H9 (cell line): Measurements from ENCODE around the gene EPHA8. TPM values are rescaled to one million over a fixed set of nuclear protein-coding genes. Genes with fewer than 3 reads are reported as not detected.
A peak's percentile ranks its signal among the peaks of the same experiment; 100 is the strongest.

Experiments
- DNase-seq: peaks from one replicate; pipeline ENCODE4 v3.0.0-alpha.2; 2017
- H2AFZ ChIP-seq: one replicate; pipeline ENCODE4 v1.6.1; 2013; ENCODE audit warnings: mild to moderate bottlenecking, low read length, control low read depth, moderate library complexity
- H2AK5ac ChIP-seq: 2 replicates; pipeline ENCODE4 v1.6.1; 2013; ENCODE audit warnings: low read length, control low read depth, mixed read lengths; ENCODE audit not compliant: insufficient read length
- H2BK120ac ChIP-seq: one replicate; pipeline ENCODE4 v1.6.1; 2013; ENCODE audit warnings: low read depth, mild to moderate bottlenecking, low read length, control low read depth, inconsistent platforms; ENCODE audit not compliant: poor library complexity, severe bottlenecking
- H2BK12ac ChIP-seq: 2 replicates; pipeline ENCODE4 v1.6.1; 2013; ENCODE audit warnings: low read length, control low read depth, mixed read lengths, low read depth; ENCODE audit not compliant: insufficient read length
- H2BK15ac ChIP-seq: 2 replicates; pipeline ENCODE4 v1.6.1; 2013; ENCODE audit warnings: low read depth, low read length, control low read depth
- H2BK20ac ChIP-seq: one replicate; pipeline ENCODE4 v1.6.1; 2013; ENCODE audit warnings: low read depth, mild to moderate bottlenecking, low read length, control low read depth, inconsistent platforms; ENCODE audit not compliant: poor library complexity, severe bottlenecking
- H2BK5ac ChIP-seq: 2 replicates; pipeline ENCODE4 v1.6.1; 2013; ENCODE audit warnings: low read length, control low read depth, mixed read lengths; ENCODE audit not compliant: insufficient read length
- H3K14ac ChIP-seq: 2 replicates; pipeline ENCODE4 v1.6.1; 2013; ENCODE audit warnings: low read length, control low read depth; ENCODE audit not compliant: insufficient read depth
- H3K18ac ChIP-seq: 2 replicates; pipeline ENCODE4 v1.6.1; 2013; ENCODE audit warnings: low read depth, mild to moderate bottlenecking, mixed read lengths, low read length, control low read depth; ENCODE audit not compliant: insufficient read length
- H3K23ac ChIP-seq: 2 replicates; pipeline ENCODE4 v1.6.1; 2013; ENCODE audit warnings: low read length, control low read depth, mixed read lengths, low read depth; ENCODE audit not compliant: insufficient read length
- H3K23me2 ChIP-seq: 2 replicates; pipeline ENCODE4 v1.6.1; 2013; ENCODE audit warnings: low read depth, mild to moderate bottlenecking, mixed read lengths, low read length, control low read depth; ENCODE audit not compliant: insufficient read length, poor library complexity, severe bottlenecking
- H3K27ac ChIP-seq: 2 replicates; pipeline ENCODE4 v1.5.1; 2013; ENCODE audit warnings: low read length, control low read depth, mixed read lengths, low read depth; ENCODE audit not compliant: insufficient read length
- H3K27me3 ChIP-seq: 2 replicates; pipeline ENCODE4 v1.6.1; 2013; ENCODE audit warnings: low read length, control low read depth, inconsistent platforms; ENCODE audit not compliant: insufficient read depth
- H3K4ac ChIP-seq: 2 replicates; pipeline ENCODE4 v1.6.1; 2013; ENCODE audit warnings: low read depth, mild to moderate bottlenecking, control low read depth, inconsistent platforms, low read length, moderate library complexity
- H3K4me1 ChIP-seq: 2 replicates; pipeline ENCODE4 v1.6.1; 2013; ENCODE audit warnings: low read length, control low read depth, inconsistent platforms; ENCODE audit not compliant: insufficient read depth
- H3K4me2 ChIP-seq: 2 replicates; pipeline ENCODE4 v1.6.1; 2013; ENCODE audit warnings: low read length, control low read depth, mixed read lengths; ENCODE audit not compliant: insufficient read length, insufficient read depth
- H3K56ac ChIP-seq: 2 replicates; pipeline ENCODE4 v1.6.1; 2013; ENCODE audit warnings: low read depth, mild to moderate bottlenecking, mixed read lengths, low read length, control low read depth; ENCODE audit not compliant: insufficient read length
- H3K79me1 ChIP-seq: 2 replicates; pipeline ENCODE4 v1.6.1; 2013; ENCODE audit warnings: low read depth, mild to moderate bottlenecking, moderate library complexity, low read length, control low read depth, inconsistent platforms; ENCODE audit not compliant: insufficient read depth, poor library complexity, severe bottlenecking
- H3K79me2 ChIP-seq: 2 replicates; pipeline ENCODE4 v1.6.1; 2013; ENCODE audit warnings: low read length, control low read depth, inconsistent platforms; ENCODE audit not compliant: insufficient read depth
- H3K9ac ChIP-seq: 2 replicates; pipeline ENCODE4 v1.6.1; 2013; ENCODE audit warnings: low read length, control low read depth, mixed read lengths; ENCODE audit not compliant: insufficient read length; ENCODE audit errors: extremely low read depth
- H3K9me3 ChIP-seq: one replicate; pipeline ENCODE4 v1.6.1; 2013; ENCODE audit warnings: low read depth, low read length, inconsistent platforms; ENCODE audit not compliant: control insufficient read depth
- H3T11ph ChIP-seq: one replicate; pipeline ENCODE4 v1.6.1; 2013; ENCODE audit warnings: mild to moderate bottlenecking, low read length, control low read depth, inconsistent platforms
- H4K20me1 ChIP-seq: one replicate; pipeline ENCODE4 v1.6.1; 2013; ENCODE audit not compliant: control insufficient read depth, insufficient read length, insufficient read depth
- H4K5ac ChIP-seq: 2 replicates; pipeline ENCODE4 v1.6.1; 2013; ENCODE audit warnings: low read depth, mild to moderate bottlenecking, mixed read lengths, low read length, control low read depth; ENCODE audit not compliant: insufficient read length
- H4K8ac ChIP-seq: replicated peaks from 2 replicates; pipeline ENCODE4 v1.6.1; 2013; ENCODE audit warnings: low read length, control low read depth, mixed read lengths, low read depth; ENCODE audit not compliant: insufficient read length
- H4K91ac ChIP-seq: 2 replicates; pipeline ENCODE4 v1.6.1; 2013; ENCODE audit warnings: low read depth, mild to moderate bottlenecking, moderate library complexity, mixed read lengths, low read length, control low read depth; ENCODE audit not compliant: insufficient read length
- H3K27ac Mint-ChIP-seq, 3 experiments: 2 replicates in 2 of 3; 3 replicates in 1 of 3; pipeline ENCODE4 v1.8.0; 2020 to 2021; ENCODE audit warnings: mixed read lengths in 3 of 3, mild to moderate bottlenecking in 1 of 3, moderate library complexity in 1 of 3
- H3K27me3 Mint-ChIP-seq: 2 replicates; pipeline ENCODE4 v1.8.0; 2021; ENCODE audit warnings: low read depth, mild to moderate bottlenecking, moderate library complexity, mixed read lengths
- H3K36me3 Mint-ChIP-seq, 3 experiments: 2 replicates in 2 of 3; 3 replicates in 1 of 3; pipeline ENCODE4 v1.8.0; 2020 to 2021; ENCODE audit warnings: low read depth in 3 of 3, mixed read lengths in 3 of 3; ENCODE audit not compliant: insufficient read depth in 1 of 3
- H3K4me1 Mint-ChIP-seq, 2 experiments: 2 replicates each; pipeline ENCODE4 v1.8.0; 2020; ENCODE audit warnings: mixed read lengths in 2 of 2
- H3K4me3 Mint-ChIP-seq, 2 experiments: 2 replicates in 1 of 2; 3 replicates in 1 of 2; pipeline ENCODE4 v1.8.0; 2020 to 2021; ENCODE audit warnings: mild to moderate bottlenecking in 2 of 2, mixed read lengths in 2 of 2, moderate library complexity in 1 of 2
- H3K9me3 Mint-ChIP-seq, 2 experiments: 2 replicates in 1 of 2; 3 replicates in 1 of 2; pipeline ENCODE4 v1.8.0; 2020; ENCODE audit warnings: mild to moderate bottlenecking in 2 of 2, mixed read lengths in 2 of 2, moderate library complexity in 1 of 2
- CTCF ChIP-seq: fragments of 200-600 bp; sonication (generic); conservative IDR thresholded peaks from 3 replicates; pipeline ENCODE4 v1.8.0; 2021; ENCODE audit warnings: antibody characterized with exemption, mild to moderate bottlenecking
- WGBS: extraction: QIAGEN DNeasy Blood & Tissue Kit; methylation state at CpG from one replicate; pipeline ENCODE4 v1.1.7; 2013; ENCODE audit warnings: missing lambda C conversion rate, low lambda C conversion rate, mixed read lengths; ENCODE audit not compliant: insufficient read length; ENCODE audit errors: extremely low coverage; 5-methylcytosine and 5-hydroxymethylcytosine counted together
- total RNA-seq: library from RNA; stranded (reverse); gene quantifications from 2 replicates; pipeline ENCODE4 v1.2.1, GENCODE V29; 2021

The EPHA8 gene
- total RNA-seq, 1 experiment from 2014 or later, result 3.4 TPM

GRCh38 chr1:22592919-22593790 is 29.9 kb downstream of the EPHA8 start:
- H3K27ac ChIP-seq, result no peak overlapping the region
- peak overlapping the region; percentile 42 to 60; a peak in 4 of 5 replicates for H3K4me3 Mint-ChIP-seq
- peak; percentile 88 for DNase-seq

More at GRCh38 chr1:22592919-22593790, 29.9 kb downstream of the EPHA8 start:
- peaks cover 2% of the 10 kb centered on the region for H3K27me3 Mint-ChIP-seq
- H4K91ac ChIP-seq, result no peak overlapping the region
- H3T11ph ChIP-seq, result no peak overlapping the region
- H4K5ac ChIP-seq, result no peak overlapping the region
- no peaks in the 10 kb centered on the region for H3K27me3 ChIP-seq
- H3K79me2 ChIP-seq, result no peaks in the 10 kb centered on the region
- H3K14ac ChIP-seq, result peak overlapping the region; percentile 44
- H3K9ac ChIP-seq, result no peak overlapping the region
- H3K18ac ChIP-seq, result no peak overlapping the region
- no peak overlapping the region for H2BK12ac ChIP-seq
- H3K9me3 Mint-ChIP-seq, result no peaks in the 10 kb centered on the region
- no peak overlapping the region for H3K23ac ChIP-seq
- no peak overlapping the region for H3K4ac ChIP-seq
- H3K23me2 ChIP-seq, result no peaks in the 10 kb centered on the region
- H2BK120ac ChIP-seq, result no peak overlapping the region
- H2BK5ac ChIP-seq, result no peak overlapping the region
- H3K27ac Mint-ChIP-seq, result no peak overlapping the region; a peak in 1 of 7 replicates
- H3K79me1 ChIP-seq, result no peaks in the 10 kb centered on the region
- H3K56ac ChIP-seq, result no peak overlapping the region
- no peaks in the 10 kb centered on the region for H3K9me3 ChIP-seq
- H3K4me1 Mint-ChIP-seq, result peaks cover 2 to 14% of the 10 kb centered on the region in 2 experiments; a peak in 3 of 4 replicates
- H2AK5ac ChIP-seq, result no peak overlapping the region
- no peaks in the 10 kb centered on the region for H3K36me3 Mint-ChIP-seq
- WGBS, result no CpG with 5 or more reads among the region's 38 CpGs
- peak overlapping the region; percentile 5 for H3K4me2 ChIP-seq
- H4K8ac ChIP-seq, result no peak overlapping the region
- H2AFZ ChIP-seq, result no peak overlapping the region
- H2BK20ac ChIP-seq, result no peak overlapping the region
- no peaks in the 10 kb centered on the region for H4K20me1 ChIP-seq
- no peak overlapping the region for H2BK15ac ChIP-seq
- no peaks in the 10 kb centered on the region for H3K4me1 ChIP-seq
- TF ChIP-seq CTCF, result no peak
